Measurements from ENCODE around the gene FTO. TPM values are rescaled to one million over a fixed set of nuclear protein-coding genes. Genes with fewer than 3 reads are reported as not detected.

FTO gene
- total RNA-seq, 1 donor from 2014 or later, result 65.8 TPM

GRCh38 chr16:53952215-53953208 is 248.6 kb downstream of the FTO start:
- Mint-ChIP-seq H3K4me1 (peaks cover 43% of the 10 kb centered on the region), H3K4me3 (no peak overlapping the region), H3K27ac (no peak overlapping the region), H3K36me3 (ENCODE audit: low read depth) (peaks cover 4% of the 10 kb centered on the region), H3K27me3 (no peaks in the 10 kb centered on the region), H3K9me3 (no peaks in the 10 kb centered on the region)
- intact Hi-C loops (cut with micrococcal nuclease), result no loop called here
- ChIA-PET CTCF (no interaction called here), POLR2A (no interaction called here)
- no peak for TF ChIP-seq CTCF (IDR thresholded peaks at IDR 0.05)
- ATAC-seq (ENCODE audit: low read depth) (no peak), DNase-seq (no peak)

GRCh38 chr16:53953336-53953735 is 249.4 kb downstream of the FTO start:
- CTCF ChIA-PET, result no interaction called here

GRCh38 chr16:53955221-53955875 is 251.4 kb downstream of the FTO start:
- no peak for TF ChIP-seq CTCF (IDR thresholded peaks at IDR 0.05)
- DNase-seq, result no peak
- Mint-ChIP-seq H3K27ac (no peak overlapping the region), H3K9me3 (no peaks in the 10 kb centered on the region), H3K27me3 (no peaks in the 10 kb centered on the region), H3K36me3 (ENCODE audit: low read depth) (peaks cover 4% of the 10 kb centered on the region), H3K4me1 (peaks cover 23% of the 10 kb centered on the region), H3K4me3 (no peak overlapping the region)
- POLR2A ChIA-PET, result no interaction called here
- CTCF ChIA-PET, result no interaction called here
- ATAC-seq (ENCODE audit: low read depth), result no peak
- intact Hi-C loops (cut with micrococcal nuclease), result no loop called here

More at GRCh38 chr16:53953336-53953735, 249.4 kb downstream of the FTO start:
- POLR2A ChIA-PET, result no interaction called here
- intact Hi-C loops (cut with micrococcal nuclease), result no loop called here
- no peak for TF ChIP-seq CTCF (IDR thresholded peaks at IDR 0.05)
- Mint-ChIP-seq H3K4me1 (peaks cover 41% of the 10 kb centered on the region), H3K27me3 (no peaks in the 10 kb centered on the region), H3K4me3 (no peak overlapping the region), H3K9me3 (no peaks in the 10 kb centered on the region), H3K36me3 (ENCODE audit: low read depth) (peaks cover 4% of the 10 kb centered on the region), H3K27ac (no peak overlapping the region)
- ATAC-seq (ENCODE audit: low read depth) (no peak), DNase-seq (no peak)

- Mint-ChIP-seq H3K27me3 (no peaks in the 10 kb centered on the region), H3K36me3 (ENCODE audit: low read depth) (peaks cover 7% of the 10 kb centered on the region), H3K27ac (no peak overlapping the region), H3K4me1 (no peaks in the 10 kb centered on the region), H3K9me3 (no peaks in the 10 kb centered on the region), H3K4me3 (no peak overlapping the region)
- intact Hi-C loops (cut with micrococcal nuclease), result no loop called here
- ATAC-seq (ENCODE audit: low read depth), result no peak
- no peak for TF ChIP-seq CTCF (IDR thresholded peaks at IDR 0.05)
- DNase-seq, result no peak
- CTCF ChIA-PET, result interaction anchor here (1.4 kb wide), 1 partner anchor 13 kb away, joined by 3 read pairs; no protein-coding TSS in a partner anchor
- POLR2A ChIA-PET, result no interaction called here
Observed at GRCh38 chr16:53958341-53958880, 254.5 kb downstream of the FTO start.

Measured in activated B cell treated with CpG ODN at 0.5 μM for 24 hours (primary cell).